ENCODE data around the gene TRIAP1.

The TRIAP1 gene

DNA sequence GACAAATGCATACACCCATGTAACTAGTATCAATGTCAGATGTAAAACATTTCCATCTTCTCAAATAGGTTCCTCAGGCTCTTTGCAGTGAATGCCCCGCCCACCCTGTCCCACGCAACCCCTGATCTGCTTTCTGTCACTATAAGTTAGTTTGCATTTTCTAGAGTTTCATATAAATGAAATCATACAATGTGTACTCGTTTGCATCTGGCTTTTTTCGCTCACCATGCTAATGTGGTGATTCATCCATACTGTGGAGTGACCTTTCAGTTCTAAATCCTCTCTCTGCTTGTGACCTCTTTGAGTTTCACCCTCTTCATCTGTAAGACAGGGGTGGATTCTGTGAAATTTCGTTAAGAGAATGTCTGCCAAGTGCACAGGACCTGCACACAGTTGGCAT lies 46.7 kb downstream of the TRIAP1 start:
- H3K56ac ChIP-seq (ENCODE audit: low read length): no peak overlapping the region
- H3K79me2 ChIP-seq (ENCODE audit: control insufficient read depth, insufficient read depth, low read length): no peaks in the 10 kb centered on the region
- H2BK15ac ChIP-seq (replicated peaks; ENCODE audit: low read depth): no peak overlapping the region
- H3K23ac ChIP-seq (ENCODE audit: low read length): no peak overlapping the region
- no CpG with 5 or more reads among the region's 5 CpGs for WGBS (ENCODE audit: extremely low coverage, insufficient coverage, low lambda C conversion rate)
- H3K9ac ChIP-seq (ENCODE audit: low read length): no peak overlapping the region
- H3K27ac ChIP-seq (ENCODE audit: low read depth, low read length): no peak overlapping the region
- no peak overlapping the region for H2BK120ac ChIP-seq (ENCODE audit: low read depth, low read length)
- H2AK5ac ChIP-seq (ENCODE audit: low read length): no peak overlapping the region
- H3K79me1 ChIP-seq (ENCODE audit: low read length): no peaks in the 10 kb centered on the region
- H3K36me3 ChIP-seq (ENCODE audit: control insufficient read depth, insufficient read depth, low read length): no peaks in the 10 kb centered on the region
- no peaks in the 10 kb centered on the region for H3K4me1 ChIP-seq (ENCODE audit: control insufficient read depth, low read depth, low read length)
- H3K4me3 ChIP-seq (ENCODE audit: low read length): no peak overlapping the region
- H2BK5ac ChIP-seq (ENCODE audit: low read length): no peak overlapping the region
- H4K8ac ChIP-seq (ENCODE audit: low read depth, low read length): no peak overlapping the region
- H4K5ac ChIP-seq (ENCODE audit: low read length): no peak overlapping the region
- no peak for DNase-seq
- H3K27me3 ChIP-seq (ENCODE audit: insufficient read depth, low read length, poor library complexity): no peaks in the 10 kb centered on the region
- no peak overlapping the region for H3K4ac ChIP-seq (ENCODE audit: low read depth, low read length)
- no peak overlapping the region for H3K18ac ChIP-seq (ENCODE audit: low read length)
- no peak overlapping the region for H3K4me2 ChIP-seq (ENCODE audit: low read length)

DNA sequence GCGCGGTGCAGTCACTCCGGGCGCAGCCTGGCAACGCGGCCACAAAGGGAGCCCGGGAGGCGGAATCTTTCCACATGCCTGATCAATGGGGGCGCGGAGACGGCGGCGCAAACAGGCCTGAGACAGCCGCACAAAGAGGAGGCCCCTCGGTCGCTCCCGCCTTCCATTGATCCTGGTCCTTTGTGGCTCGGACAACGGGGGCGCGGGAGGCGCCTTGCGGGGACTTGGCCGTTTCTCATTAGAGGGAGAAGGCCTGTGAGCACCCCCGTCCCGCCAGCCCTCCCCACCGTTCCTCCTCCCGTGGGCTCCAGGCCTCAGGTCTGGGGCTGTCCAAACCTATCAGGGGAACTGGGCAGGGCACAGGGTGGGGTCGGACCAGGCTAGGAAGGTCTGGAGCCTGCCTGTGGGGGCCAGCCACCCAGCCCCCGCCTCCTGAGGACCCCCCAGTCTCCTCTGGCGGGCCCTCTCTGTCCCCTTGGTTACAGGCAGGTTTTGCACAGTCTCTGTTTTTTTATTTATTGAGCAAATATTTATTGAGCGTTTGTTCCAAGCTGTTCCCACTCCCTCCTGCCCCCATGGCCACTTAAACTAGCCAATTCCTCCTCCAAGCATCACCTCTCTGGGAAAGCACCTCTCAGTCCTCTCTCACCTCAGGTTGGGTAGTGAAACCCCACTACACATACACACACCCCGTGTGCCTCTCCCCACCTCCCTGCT lies 48.2 kb downstream of the TRIAP1 start:
- Histone ChIP-seq H3K18ac (ENCODE audit: low read length) (no peak overlapping the region), H3K27ac (ENCODE audit: low read depth, low read length) (no peak overlapping the region), H3K9ac (ENCODE audit: low read length) (no peak overlapping the region), H3K4me3 (ENCODE audit: low read length) (no peak overlapping the region), H3K56ac (ENCODE audit: low read length) (no peak overlapping the region), H2AK5ac (ENCODE audit: low read length) (no peak overlapping the region), H2BK120ac (ENCODE audit: low read depth, low read length) (no peak overlapping the region), H2BK5ac (ENCODE audit: low read length) (no peak overlapping the region), H3K79me1 (ENCODE audit: low read length) (no peaks in the 10 kb centered on the region), H3K23ac (ENCODE audit: low read length) (no peak overlapping the region), H3K27me3 (ENCODE audit: insufficient read depth, low read length, poor library complexity) (no peaks in the 10 kb centered on the region), H3K4me2 (ENCODE audit: low read length) (no peak overlapping the region), H3K36me3 (ENCODE audit: control insufficient read depth, insufficient read depth, low read length) (no peaks in the 10 kb centered on the region), H4K8ac (ENCODE audit: low read depth, low read length) (no peak overlapping the region), H2BK15ac (replicated peaks; ENCODE audit: low read depth) (no peak overlapping the region), H3K4ac (ENCODE audit: low read depth, low read length) (no peak overlapping the region), H4K5ac (ENCODE audit: low read length) (no peak overlapping the region), H3K4me1 (ENCODE audit: control insufficient read depth, low read depth, low read length) (no peaks in the 10 kb centered on the region), H3K79me2 (ENCODE audit: control insufficient read depth, insufficient read depth, low read length) (no peaks in the 10 kb centered on the region)
- DNase-seq: no peak
- no CpG with 5 or more reads among the region's 33 CpGs for WGBS (ENCODE audit: extremely low coverage, insufficient coverage, low lambda C conversion rate)

DNA sequence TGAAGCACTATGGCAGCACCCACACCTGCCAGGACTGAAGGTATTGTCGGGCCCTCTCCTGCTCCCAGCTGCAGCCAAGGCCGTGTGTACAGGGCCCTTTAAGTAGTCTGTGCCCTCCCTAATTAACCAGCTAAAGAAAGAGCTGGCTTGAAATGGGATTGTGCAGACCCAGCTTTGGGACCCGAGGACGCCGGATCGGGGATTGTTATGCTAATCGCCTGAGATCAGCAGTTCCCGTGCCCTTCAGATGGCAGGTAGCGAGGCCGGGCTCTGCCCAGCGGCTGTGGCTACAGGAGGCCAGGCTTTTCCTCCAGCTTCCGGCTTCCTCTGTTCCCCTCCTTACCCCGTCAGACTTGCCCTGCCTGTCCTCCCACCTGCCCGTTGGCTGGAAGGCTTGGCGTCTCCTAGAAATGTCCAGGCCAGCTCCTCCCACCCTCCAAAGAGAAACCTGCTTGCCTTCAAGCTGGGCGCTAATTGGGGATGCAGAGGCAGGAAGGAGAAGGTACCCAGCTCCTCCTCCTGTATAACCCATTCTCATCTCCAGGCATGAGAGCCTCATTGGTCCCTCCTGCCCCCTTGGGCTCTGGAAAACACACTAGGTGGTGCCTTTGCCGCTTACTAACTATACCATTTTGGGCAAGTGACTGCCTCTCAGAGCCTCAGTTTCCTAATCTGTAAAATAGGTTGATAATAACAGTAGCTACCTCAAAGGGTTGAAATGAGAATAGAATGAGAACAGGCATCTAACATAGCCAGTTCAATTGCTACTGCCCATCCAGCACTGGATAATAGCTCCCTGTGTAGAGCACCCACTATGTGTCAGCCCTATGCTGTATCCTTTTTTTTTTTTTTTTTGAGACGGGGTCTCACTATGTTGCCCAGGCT lies 51.5 kb downstream of the TRIAP1 start:
- no peaks in the 10 kb centered on the region for H3K36me3 ChIP-seq (ENCODE audit: control insufficient read depth, insufficient read depth, low read length)
- H3K27ac ChIP-seq (ENCODE audit: low read depth, low read length): peak overlapping the region; percentile 36
- H3K4ac ChIP-seq (ENCODE audit: low read depth, low read length): no peak overlapping the region
- H3K79me1 ChIP-seq (ENCODE audit: low read length): no peaks in the 10 kb centered on the region
- H3K9ac ChIP-seq (ENCODE audit: low read length): peak overlapping the region; percentile 56
- peak overlapping the region; percentile 41 for H3K4me2 ChIP-seq (ENCODE audit: low read length)
- H3K4me1 ChIP-seq (ENCODE audit: control insufficient read depth, low read depth, low read length): no peaks in the 10 kb centered on the region
- no peak overlapping the region for H3K4me3 ChIP-seq (ENCODE audit: low read length)
- H2BK5ac ChIP-seq (ENCODE audit: low read length): no peak overlapping the region
- no peak overlapping the region for H2AK5ac ChIP-seq (ENCODE audit: low read length)
- no peak overlapping the region for H3K23ac ChIP-seq (ENCODE audit: low read length)
- no CpG with 5 or more reads among the region's 18 CpGs for WGBS (ENCODE audit: extremely low coverage, insufficient coverage, low lambda C conversion rate)
- no peaks in the 10 kb centered on the region for H3K79me2 ChIP-seq (ENCODE audit: control insufficient read depth, insufficient read depth, low read length)
- H2BK15ac ChIP-seq (replicated peaks; ENCODE audit: low read depth): no peak overlapping the region
- H4K8ac ChIP-seq (ENCODE audit: low read depth, low read length): no peak overlapping the region
- H4K5ac ChIP-seq (ENCODE audit: low read length): no peak overlapping the region
- H3K18ac ChIP-seq (ENCODE audit: low read length): no peak overlapping the region
- no peaks in the 10 kb centered on the region for H3K27me3 ChIP-seq (ENCODE audit: insufficient read depth, low read length, poor library complexity)
- peak; percentile 81 for DNase-seq
- peak overlapping the region; percentile 80 for H3K56ac ChIP-seq (ENCODE audit: low read length)
- H2BK120ac ChIP-seq (ENCODE audit: low read depth, low read length): no peak overlapping the region

Data from mesendoderm (in vitro differentiated cells).